Parathyroid adenoma (tissue), 2 donors: ENCODE results near the gene MBL2.

Source experiments
- H2AFZ ChIP-seq: fragments of 300-600 bp; sonication (generic); one replicate; pipeline ENCODE4 v1.7.0; 2017; ENCODE audit warnings: antibody characterized with exemption, mild to moderate bottlenecking
- H3K27ac ChIP-seq: fragments of 300-600 bp; sonication (generic); one replicate; pipeline ENCODE4 v1.7.0; 2017
- H3K27me3 ChIP-seq: fragments of 300-600 bp; sonication (generic); one replicate; pipeline ENCODE4 v1.7.0; 2017; ENCODE audit warnings: low read length; ENCODE audit not compliant: control insufficient read depth, insufficient read depth
- H3K36me3 ChIP-seq: fragments of 300-600 bp; sonication (generic); one replicate; pipeline ENCODE4 v1.7.0; 2017; ENCODE audit warnings: low read length; ENCODE audit not compliant: control insufficient read depth, insufficient read depth
- H3K4me1 ChIP-seq: fragments of 300-600 bp; sonication (generic); one replicate; pipeline ENCODE4 v1.7.0; 2017; ENCODE audit warnings: control low read depth
- H3K4me2 ChIP-seq: fragments of 300-600 bp; sonication (generic); one replicate; pipeline ENCODE4 v1.7.0; 2017; ENCODE audit warnings: low read length
- H3K4me3 ChIP-seq: fragments of 300-600 bp; sonication (generic); one replicate; pipeline ENCODE4 v1.7.0; 2017; ENCODE audit warnings: low read depth, low read length
- H3K79me2 ChIP-seq: fragments of 300-600 bp; sonication (generic); one replicate; pipeline ENCODE4 v1.7.0; 2017; ENCODE audit warnings: control low read depth
- H3K9ac ChIP-seq: fragments of 300-600 bp; sonication (generic); one replicate; pipeline ENCODE4 v1.7.0; 2017; ENCODE audit warnings: mild to moderate bottlenecking
- H3K9me3 ChIP-seq: fragments of 300-600 bp; sonication (generic); one replicate; pipeline ENCODE4 v1.7.0; 2017; ENCODE audit warnings: low read length; ENCODE audit not compliant: control insufficient read depth
- CTCF ChIP-seq: fragments of 300-600 bp; sonication (generic); IDR thresholded peaks from one replicate; pipeline ENCODE4 v1.7.0; 2017; ENCODE audit warnings: antibody characterized with exemption, mild to moderate bottlenecking
- donor health status: primary hyperparathyroidism.

Gene MBL2

GRCh38 chr10:52785418-52785817 lies 12.8 kb upstream of the MBL2 start:
- Histone ChIP-seq H3K9ac (no peak overlapping the region), H3K4me3 (no peak overlapping the region), H3K79me2 (no peaks in the 10 kb centered on the region), H3K9me3 (no peaks in the 10 kb centered on the region), H2AFZ (no peak overlapping the region), H3K27ac (no peak overlapping the region), H3K4me1 (no peaks in the 10 kb centered on the region), H3K36me3 (no peaks in the 10 kb centered on the region), H3K4me2 (no peak overlapping the region), H3K27me3 (no peaks in the 10 kb centered on the region)
- no peak for TF ChIP-seq CTCF

- no peaks in the 10 kb centered on the region for H3K27me3 ChIP-seq
- no peak overlapping the region for H2AFZ ChIP-seq
- no peaks in the 10 kb centered on the region for H3K36me3 ChIP-seq
- H3K4me1 ChIP-seq, result no peaks in the 10 kb centered on the region
- TF ChIP-seq CTCF, result no peak
- H3K9ac ChIP-seq, result no peak overlapping the region
- H3K9me3 ChIP-seq, result no peaks in the 10 kb centered on the region
- no peak overlapping the region for H3K4me2 ChIP-seq
- H3K4me3 ChIP-seq, result no peak overlapping the region
- H3K27ac ChIP-seq, result no peak overlapping the region
- no peaks in the 10 kb centered on the region for H3K79me2 ChIP-seq
Measured at GRCh38 chr10:52783726-52784125, 11.1 kb upstream of the MBL2 start.

GRCh38 chr10:52782554-52782953 lies 10.0 kb upstream of the MBL2 start:
- Histone ChIP-seq H3K36me3 (no peaks in the 10 kb centered on the region), H3K9me3 (no peaks in the 10 kb centered on the region)

GRCh38 chr10:52780391-52781155 lies 8.0 kb upstream of the MBL2 start:
- no peaks in the 10 kb centered on the region for H3K4me1 ChIP-seq
- H3K4me2 ChIP-seq, result no peak overlapping the region
- H2AFZ ChIP-seq, result no peak overlapping the region
- no peak for TF ChIP-seq CTCF
- no peaks in the 10 kb centered on the region for H3K27me3 ChIP-seq
- no peak overlapping the region for H3K27ac ChIP-seq
- H3K9me3 ChIP-seq, result no peaks in the 10 kb centered on the region
- no peaks in the 10 kb centered on the region for H3K79me2 ChIP-seq
- H3K36me3 ChIP-seq, result no peaks in the 10 kb centered on the region
- H3K9ac ChIP-seq, result no peak overlapping the region
- H3K4me3 ChIP-seq, result no peak overlapping the region

More at GRCh38 chr10:52782554-52782953, 10.0 kb upstream of the MBL2 start:
- Histone ChIP-seq H2AFZ (no peak overlapping the region), H3K27ac (no peak overlapping the region), H3K4me3 (no peak overlapping the region), H3K27me3 (no peaks in the 10 kb centered on the region), H3K79me2 (no peaks in the 10 kb centered on the region), H3K9ac (no peak overlapping the region), H3K4me2 (no peak overlapping the region), H3K4me1 (no peaks in the 10 kb centered on the region)
- no peak for TF ChIP-seq CTCF
